NCI-H446 (cell line): Measurements from ENCODE around the gene MYMX.
"Not testable (repeated sequence)": the region's sequence is repeated elsewhere in the genome, so short reads cannot be mapped to it uniquely, and the experiment has no call there.

ENCODE experiments used
- DNase-seq, 2 experiments: peaks; one replicate each; lab custom pipeline; 2025; lab: John Stamatoyannopoulos, UW

MYMX gene

GRCh38 chr6:44186635-44187025 lies 30.1 kb upstream of the MYMX start:
- DNase-seq: no peak

GRCh38 chr6:44188819-44189218 lies 27.9 kb upstream of the MYMX start:
- DNase-seq: no peak

GRCh38 chr6:44189257-44189656 lies 27.5 kb upstream of the MYMX start:
- no peak for DNase-seq

- no peak for DNase-seq
These were observed 26.0 kb upstream of the MYMX start for GRCh38 chr6:44190715-44191114.

GRCh38 chr6:44192428-44193041 lies 24.2 kb upstream of the MYMX start:
- DNase-seq: no peak

- DNase-seq: no peak
These were observed 23.3 kb upstream of the MYMX start for GRCh38 chr6:44193307-44193910.

GRCh38 chr6:44194326-44194725 lies 22.4 kb upstream of the MYMX start:
- no peak for DNase-seq

GRCh38 chr6:44196351-44196750 lies 20.4 kb upstream of the MYMX start:
- not testable (repeated sequence) for DNase-seq

GRCh38 chr6:44198684-44199083 lies 18.0 kb upstream of the MYMX start:
- DNase-seq: no peak

- DNase-seq: no peak
These were observed 16.8 kb upstream of the MYMX start for GRCh38 chr6:44199883-44200282.

GRCh38 chr6:44201200-44201599 lies 15.5 kb upstream of the MYMX start:
- no peak for DNase-seq

GRCh38 chr6:44201638-44202303 lies 15.0 kb upstream of the MYMX start:
- DNase-seq: no peak

- no peak for DNase-seq
These were observed 14.3 kb upstream of the MYMX start for GRCh38 chr6:44202332-44202971.

- DNase-seq: no peak
These were observed 13.6 kb upstream of the MYMX start for GRCh38 chr6:44202972-44203750.

- DNase-seq: no peak
These were observed 12.8 kb upstream of the MYMX start for GRCh38 chr6:44203955-44204354.

- DNase-seq: no peak
These were observed 8.8 kb upstream of the MYMX start for GRCh38 chr6:44207966-44208365.

GRCh38 chr6:44211284-44211683 lies 5.4 kb upstream of the MYMX start:
- DNase-seq: no peak

GRCh38 chr6:44214307-44214706 lies 2.4 kb upstream of the MYMX start:
- no peak for DNase-seq

- DNase-seq: peak; percentile 83 to 94
These were observed 812 bp downstream of the MYMX start for GRCh38 chr6:44217332-44218143.

GRCh38 chr6:44219053-44219814 lies 2.5 kb downstream of the MYMX start:
- DNase-seq: no peak
